PC-9 (cell line): Measurements from ENCODE around the gene NFKBIE. TPM values are rescaled to one million over a fixed set of nuclear protein-coding genes. Genes with fewer than 3 reads are reported as not detected.

ENCODE experiments used
- BruUV-seq: library from RNA; stranded (reverse); fragments of 400-500 nt; replicated peaks from 2 replicates; lab custom pipeline; 2021; lab: Mats Ljungman, UMichigan
- CTCF ChIA-PET: fragments of 300-600 bp; sonication (Branson Sonifier 250); formaldehyde crosslinking; loops from one replicate; lab custom pipeline; 2022; ENCODE audit warnings: antibody characterized with exemption; lab: Charles Lee
- POLR2A ChIA-PET: fragments of 300-600 bp; sonication (Branson Sonifier 250); formaldehyde crosslinking; loops from one replicate; lab custom pipeline; 2022; ENCODE audit warnings: antibody characterized with exemption; ENCODE audit not compliant: unreplicated experiment; lab: Charles Lee
- DNase-seq, 2 experiments: peaks; one replicate each; pipeline versions ENCODE4 v3.0.0 to v3.0.0-alpha.2; 2015 to 2022; ENCODE audit warnings: mixed read lengths in 1 of 2
- H2AFZ ChIP-seq: fragments of 200-600 bp; sonication (generic); 2 replicates; pipeline ENCODE4 v1.8.1; 2017; ENCODE audit warnings: antibody characterized with exemption
- H3F3A ChIP-seq: fragments of 200-600 bp; sonication (generic); 2 replicates; pipeline ENCODE4 v1.8.1; 2017; ENCODE audit warnings: antibody characterized with exemption, mild to moderate bottlenecking, low read depth; ENCODE audit not compliant: insufficient read depth
- H3K27ac ChIP-seq: fragments of 200-600 bp; sonication (generic); 2 replicates; pipeline ENCODE4 v1.6.1; 2016; ENCODE audit warnings: mixed run types
- H3K27me3 ChIP-seq: fragments of 200-600 bp; sonication (generic); 2 replicates; pipeline ENCODE4 v1.6.1; 2016; ENCODE audit warnings: low read depth, mixed run types; ENCODE audit not compliant: insufficient read depth
- H3K36me3 ChIP-seq: fragments of 200-600 bp; sonication (generic); 2 replicates; pipeline ENCODE4 v1.6.1; 2016; ENCODE audit warnings: low read depth, mixed run types
- H3K4me1 ChIP-seq: fragments of 200-600 bp; sonication (generic); replicated peaks from 2 replicates; pipeline ENCODE4 v1.6.1; 2016; ENCODE audit warnings: mixed run types; ENCODE audit not compliant: insufficient read depth
- H3K4me2 ChIP-seq: fragments of 200-600 bp; sonication (generic); 2 replicates; pipeline ENCODE4 v1.6.1; 2017; ENCODE audit warnings: mixed run types
- H3K4me3 ChIP-seq: fragments of 200-600 bp; sonication (generic); 2 replicates; pipeline ENCODE4 v1.6.1; 2016; ENCODE audit warnings: mixed run types
- H3K79me2 ChIP-seq: fragments of 200-600 bp; sonication (generic); 2 replicates; pipeline ENCODE4 v1.6.1; 2017; ENCODE audit warnings: low read depth, mixed run types
- H3K9me2 ChIP-seq: fragments of 200-600 bp; sonication (generic); 2 replicates; pipeline ENCODE4 v1.8.1; 2017; ENCODE audit warnings: mild to moderate bottlenecking; ENCODE audit not compliant: insufficient read depth
- H3K9me3 ChIP-seq: fragments of 200-600 bp; sonication (generic); 2 replicates; pipeline ENCODE4 v1.8.1; 2016; ENCODE audit warnings: low read depth; ENCODE audit not compliant: insufficient read depth
- H4K20me1 ChIP-seq: fragments of 200-600 bp; sonication (generic); 2 replicates; pipeline ENCODE4 v1.8.1; 2017; ENCODE audit not compliant: insufficient read depth
- EZH2 ChIP-seq: fragments of 200-600 bp; sonication (generic); IDR thresholded peaks from 2 replicates; pipeline ENCODE4 v1.8.0; 2017; ENCODE audit warnings: antibody characterized with exemption, low read depth
- intact Hi-C: fragments of 100-400 bp; cut with micrococcal nuclease; formaldehyde crosslinking; loops from one replicate; pipeline ENCODE4 v1.10.0; 2022; ENCODE audit not compliant: unreplicated experiment
- total RNA-seq: library from RNA; stranded (reverse); gene quantifications from 2 replicates; pipeline ENCODE4 v1.2.3, GENCODE V29; 2021
- TF ChIP-seq, protein P1 (sequence below): fragments of 200-600 bp; sonication (generic); conservative IDR thresholded peaks from 2 replicates; pipeline ENCODE4 v1.6.1; 2017; ENCODE audit warnings: mixed run types, antibody characterized with exemption, mild to moderate bottlenecking, moderate library complexity

The NFKBIE gene
- total RNA-seq, 1 experiment from 2014 or later = 7.6 TPM

DNA sequence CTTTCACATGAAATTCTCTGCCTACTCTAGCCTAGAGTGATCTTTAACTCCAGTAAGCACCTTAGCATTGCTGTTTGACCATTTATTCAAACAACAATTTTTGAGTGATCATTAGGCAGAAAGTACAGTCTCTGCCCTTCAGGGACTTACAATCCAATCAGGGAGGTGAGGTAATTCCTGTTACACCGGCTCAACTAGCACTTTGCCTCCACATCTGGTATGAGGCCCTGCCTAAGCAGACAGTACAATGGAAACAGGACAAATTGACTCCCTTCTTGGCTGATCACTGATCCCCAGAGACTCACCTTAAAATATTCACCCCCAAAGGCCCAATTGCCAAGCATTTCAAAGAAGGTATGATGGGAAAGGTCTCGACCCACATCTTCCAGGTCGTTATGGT is 46.4 kb upstream of the NFKBIE start:
- H3K36me3 ChIP-seq = peaks cover 5% of the 10 kb centered on the region; the same call in 1 of the 2 replicates
- no TSS peak for BruUV-seq
- no peak for DNase-seq
- H3K9me3 ChIP-seq = no peaks in the 10 kb centered on the region
- H3K4me2 ChIP-seq = peak overlapping the region; percentile 97
- peak overlapping the region; percentile 99; the same call in 1 of the 2 replicates for H3K4me3 ChIP-seq
- H3K9me2 ChIP-seq = no peaks in the 10 kb centered on the region
- no peak overlapping the region for H3K27ac ChIP-seq
- H2AFZ ChIP-seq = no peak overlapping the region
- ChIA-PET CTCF (no interaction called here), POLR2A (no interaction called here)
- H3K79me2 ChIP-seq = peaks cover 15% of the 10 kb centered on the region
- H3K27me3 ChIP-seq = peaks cover 6% of the 10 kb centered on the region
- intact Hi-C loops = no loop called here
- TF ChIP-seq, protein P1, sequence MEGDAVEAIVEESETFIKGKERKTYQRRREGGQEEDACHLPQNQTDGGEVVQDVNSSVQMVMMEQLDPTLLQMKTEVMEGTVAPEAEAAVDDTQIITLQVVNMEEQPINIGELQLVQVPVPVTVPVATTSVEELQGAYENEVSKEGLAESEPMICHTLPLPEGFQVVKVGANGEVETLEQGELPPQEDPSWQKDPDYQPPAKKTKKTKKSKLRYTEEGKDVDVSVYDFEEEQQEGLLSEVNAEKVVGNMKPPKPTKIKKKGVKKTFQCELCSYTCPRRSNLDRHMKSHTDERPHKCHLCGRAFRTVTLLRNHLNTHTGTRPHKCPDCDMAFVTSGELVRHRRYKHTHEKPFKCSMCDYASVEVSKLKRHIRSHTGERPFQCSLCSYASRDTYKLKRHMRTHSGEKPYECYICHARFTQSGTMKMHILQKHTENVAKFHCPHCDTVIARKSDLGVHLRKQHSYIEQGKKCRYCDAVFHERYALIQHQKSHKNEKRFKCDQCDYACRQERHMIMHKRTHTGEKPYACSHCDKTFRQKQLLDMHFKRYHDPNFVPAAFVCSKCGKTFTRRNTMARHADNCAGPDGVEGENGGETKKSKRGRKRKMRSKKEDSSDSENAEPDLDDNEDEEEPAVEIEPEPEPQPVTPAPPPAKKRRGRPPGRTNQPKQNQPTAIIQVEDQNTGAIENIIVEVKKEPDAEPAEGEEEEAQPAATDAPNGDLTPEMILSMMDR = no peak
- TF ChIP-seq EZH2 = no peak
- H3K4me1 ChIP-seq = peaks cover 9% of the 10 kb centered on the region
- no peaks in the 10 kb centered on the region for H3F3A ChIP-seq
- no peaks in the 10 kb centered on the region for H4K20me1 ChIP-seq

- Histone ChIP-seq H3K27me3 (peaks cover 5% of the 10 kb centered on the region), H3K9me2 (no peaks in the 10 kb centered on the region), H3K4me3 (no peak overlapping the region), H4K20me1 (no peaks in the 10 kb centered on the region), H3K27ac (no peak overlapping the region), H3F3A (no peaks in the 10 kb centered on the region), H3K4me2 (no peak overlapping the region), H3K36me3 (peaks cover 5% of the 10 kb centered on the region; the same call in 1 of the 2 replicates), H2AFZ (no peak overlapping the region), H3K4me1 (peaks cover 9% of the 10 kb centered on the region), H3K79me2 (peaks cover 15% of the 10 kb centered on the region), H3K9me3 (no peaks in the 10 kb centered on the region)
- no peak for TF ChIP-seq EZH2
- TF ChIP-seq, protein P1 = no peak
- ChIA-PET POLR2A (no interaction called here), CTCF (no interaction called here)
- BruUV-seq = no TSS peak
- intact Hi-C loops = no loop called here
- no peak for DNase-seq
Observed at GRCh38 chr6:44311304-44311703, 46.0 kb upstream of the NFKBIE start.

DNA sequence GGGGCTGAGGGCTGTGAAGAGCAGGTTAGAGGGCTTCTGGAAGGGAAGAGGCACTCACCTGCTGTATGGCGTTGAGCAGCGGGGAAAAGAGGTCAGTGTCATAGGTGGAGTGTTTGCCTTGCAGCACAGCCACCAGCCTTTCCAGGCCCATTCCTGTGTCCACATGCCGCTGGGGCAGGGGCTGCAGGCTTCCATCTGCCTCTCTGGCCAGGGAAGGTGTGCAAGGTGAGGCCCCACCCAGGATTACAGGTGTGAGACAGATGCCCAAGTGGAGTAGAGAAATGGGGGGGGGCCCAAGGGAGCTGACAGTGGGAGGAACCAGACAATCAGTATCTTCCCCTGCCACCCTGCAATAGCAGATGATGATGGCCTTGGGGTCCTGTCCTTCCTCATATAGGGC is 44.9 kb upstream of the NFKBIE start:
- Histone ChIP-seq H3K27ac (no peak overlapping the region), H3K27me3 (no peaks in the 10 kb centered on the region; the same call in 1 of the 2 replicates), H3K9me2 (no peaks in the 10 kb centered on the region), H3F3A (no peaks in the 10 kb centered on the region), H3K36me3 (peaks cover 9% of the 10 kb centered on the region; the same call in 1 of the 2 replicates), H3K9me3 (no peaks in the 10 kb centered on the region), H3K79me2 (peaks cover 15% of the 10 kb centered on the region), H4K20me1 (no peaks in the 10 kb centered on the region), H3K4me3 (no peak overlapping the region), H3K4me1 (peaks cover 9% of the 10 kb centered on the region), H3K4me2 (no peak overlapping the region), H2AFZ (no peak overlapping the region)
- DNase-seq = no peak
- BruUV-seq = no TSS peak
- intact Hi-C loops = no loop called here
- CTCF ChIA-PET = no interaction called here
- TF ChIP-seq, protein P1 = no peak
- no peak for TF ChIP-seq EZH2
- POLR2A ChIA-PET = no interaction called here
